Retinal pigment epithelial cell (primary cell): ENCODE results near the gene PDK2.

Experiments used
- DNase-seq: peaks from one replicate; pipeline ENCODE4 v3.0.0-alpha.2; 2010; ENCODE audit warnings: low read depth
- H3K4me3 ChIP-seq: 2 replicates; pipeline ENCODE4 v1.5.1; 2011; ENCODE audit warnings: mild to moderate bottlenecking, low read length, control low read depth, moderate library complexity
- TF ChIP-seq, protein P1 (sequence below): conservative IDR thresholded peaks from 2 replicates; pipeline ENCODE4 v1.5.1; 2011; ENCODE audit warnings: low read depth, low read length, control low read depth, inconsistent platforms

PDK2 gene

DNA sequence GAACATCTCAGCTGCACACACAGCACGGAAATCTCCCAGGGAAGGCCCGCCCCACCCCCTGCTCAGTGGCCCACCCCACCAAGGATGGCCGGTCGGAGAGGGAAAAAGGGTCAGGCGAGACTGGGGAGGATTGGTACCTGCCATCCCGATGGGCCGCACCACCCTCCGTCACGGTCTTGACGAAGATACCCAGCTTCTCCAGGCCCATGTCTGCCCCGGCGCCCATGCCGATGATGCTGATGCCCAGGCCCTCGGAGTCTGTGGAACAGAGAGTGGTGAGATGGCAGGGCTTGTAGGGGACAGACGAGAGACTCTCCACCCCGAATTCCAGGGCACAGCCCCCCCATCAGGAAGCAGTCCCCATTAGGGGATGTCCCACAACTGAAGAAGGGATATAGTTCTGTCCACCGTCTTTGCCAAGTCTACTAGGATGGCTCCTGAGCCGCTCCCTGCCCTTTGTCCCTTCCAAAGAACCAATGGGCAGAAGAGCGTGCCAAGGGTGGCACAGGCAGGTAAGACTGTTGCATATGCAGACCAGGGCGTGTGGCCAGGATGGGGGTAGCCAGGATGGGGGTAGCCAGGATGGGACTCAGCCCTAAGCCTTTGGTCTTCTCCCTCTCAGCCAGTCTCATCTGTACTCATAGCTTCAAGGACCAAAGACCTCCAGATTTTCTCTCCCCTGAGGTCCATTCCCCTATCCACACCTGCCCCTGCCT lies 48.5 kb downstream of the PDK2 start:
- no peak overlapping the region for H3K4me3 ChIP-seq
- DNase-seq, result no peak
- TF ChIP-seq, protein P1, sequence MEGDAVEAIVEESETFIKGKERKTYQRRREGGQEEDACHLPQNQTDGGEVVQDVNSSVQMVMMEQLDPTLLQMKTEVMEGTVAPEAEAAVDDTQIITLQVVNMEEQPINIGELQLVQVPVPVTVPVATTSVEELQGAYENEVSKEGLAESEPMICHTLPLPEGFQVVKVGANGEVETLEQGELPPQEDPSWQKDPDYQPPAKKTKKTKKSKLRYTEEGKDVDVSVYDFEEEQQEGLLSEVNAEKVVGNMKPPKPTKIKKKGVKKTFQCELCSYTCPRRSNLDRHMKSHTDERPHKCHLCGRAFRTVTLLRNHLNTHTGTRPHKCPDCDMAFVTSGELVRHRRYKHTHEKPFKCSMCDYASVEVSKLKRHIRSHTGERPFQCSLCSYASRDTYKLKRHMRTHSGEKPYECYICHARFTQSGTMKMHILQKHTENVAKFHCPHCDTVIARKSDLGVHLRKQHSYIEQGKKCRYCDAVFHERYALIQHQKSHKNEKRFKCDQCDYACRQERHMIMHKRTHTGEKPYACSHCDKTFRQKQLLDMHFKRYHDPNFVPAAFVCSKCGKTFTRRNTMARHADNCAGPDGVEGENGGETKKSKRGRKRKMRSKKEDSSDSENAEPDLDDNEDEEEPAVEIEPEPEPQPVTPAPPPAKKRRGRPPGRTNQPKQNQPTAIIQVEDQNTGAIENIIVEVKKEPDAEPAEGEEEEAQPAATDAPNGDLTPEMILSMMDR, result no peak

DNA sequence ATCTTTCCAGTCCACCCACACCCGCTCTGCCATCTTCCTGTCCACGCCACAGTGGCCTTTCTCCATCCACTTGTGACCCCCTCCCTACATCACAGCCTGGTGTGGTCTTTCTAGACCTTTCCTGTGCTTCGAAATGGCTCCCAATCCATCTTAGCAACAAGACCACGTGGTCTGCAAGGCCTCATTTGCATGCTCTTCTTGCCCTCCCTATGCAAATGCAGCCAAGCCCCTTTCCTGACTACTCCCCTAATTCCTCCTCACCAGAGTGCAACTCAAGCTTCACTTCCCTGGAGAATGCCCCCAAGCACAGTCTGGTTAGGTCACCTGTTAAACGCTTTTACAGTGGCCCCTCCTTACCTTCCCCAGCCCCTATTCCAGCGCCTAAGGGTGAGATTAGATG lies 49.2 kb downstream of the PDK2 start:
- TF ChIP-seq, protein P1, result no peak
- no peak overlapping the region for H3K4me3 ChIP-seq

DNA sequence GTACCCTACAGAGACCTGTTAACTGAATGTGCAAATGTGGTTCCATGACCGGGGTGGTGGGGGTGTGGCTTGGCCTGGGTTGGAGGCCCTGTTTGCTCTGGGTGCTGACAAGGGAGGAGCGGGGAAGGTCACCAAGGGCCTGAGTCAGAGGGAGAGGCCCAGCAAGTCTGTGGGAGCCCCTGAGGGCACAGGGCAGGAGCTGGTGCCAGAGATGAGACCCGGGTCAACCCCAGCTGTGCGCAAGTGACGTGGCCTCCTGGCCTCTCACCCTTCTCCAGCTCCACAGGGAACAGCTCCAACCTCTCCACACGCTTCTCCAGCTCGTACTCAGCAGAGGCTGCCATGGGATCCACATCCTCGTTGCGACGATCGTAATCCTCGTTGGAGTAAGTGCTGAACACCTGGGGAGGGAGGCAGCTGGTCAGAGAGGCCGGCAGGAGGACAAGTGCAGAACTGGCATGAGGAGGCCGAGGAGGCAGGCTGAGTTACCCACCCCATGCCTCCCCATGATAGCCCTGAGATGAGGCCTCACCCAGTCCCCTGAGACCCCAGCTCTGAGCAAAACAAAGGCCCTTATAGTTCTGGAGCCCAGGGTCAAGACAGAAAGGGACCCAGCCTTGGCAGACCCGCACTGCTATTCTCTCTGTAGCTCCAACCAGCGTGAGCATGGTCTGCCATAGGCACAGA lies 49.8 kb downstream of the PDK2 start:
- TF ChIP-seq, protein P1, result no peak
- no peak overlapping the region for H3K4me3 ChIP-seq
- DNase-seq, result no peak

More for the DNA sequence above, 49.2 kb downstream of the PDK2 start:
- no peak for DNase-seq

DNA sequence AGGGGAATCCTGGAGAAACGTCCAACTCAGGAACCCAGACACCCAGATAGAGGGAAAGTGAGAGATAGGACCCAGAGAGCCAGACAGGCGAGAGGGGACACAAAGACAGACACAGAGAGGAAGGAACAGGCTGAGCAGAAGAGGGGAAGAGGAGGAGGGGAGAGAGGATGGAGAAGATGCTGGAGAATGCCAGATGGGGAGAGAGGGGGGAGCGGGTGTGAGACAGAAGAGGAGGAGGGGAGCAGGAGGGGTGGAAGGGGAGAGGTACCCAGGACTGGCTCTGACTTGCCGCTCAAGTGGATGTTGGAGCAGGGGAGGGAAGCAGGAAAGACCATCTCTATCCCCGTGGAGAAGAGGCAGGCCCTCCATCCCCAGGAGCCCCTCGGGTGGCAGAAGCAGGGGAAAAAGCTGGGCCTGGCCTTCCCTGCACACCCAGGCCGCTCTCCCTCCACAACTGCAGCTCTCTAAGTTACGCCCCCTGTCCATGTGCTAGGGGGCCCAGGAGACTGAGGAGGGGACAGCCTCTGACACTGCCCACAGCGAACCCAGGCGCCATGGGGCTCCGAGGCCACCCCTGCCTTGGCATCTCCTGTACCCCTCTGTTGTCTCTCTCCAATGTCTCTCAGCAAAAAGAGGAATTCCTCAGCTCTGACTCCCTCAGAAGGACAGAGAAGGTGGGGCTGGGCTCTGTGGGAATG lies 50.5 kb downstream of the PDK2 start:
- TF ChIP-seq, protein P1, result no peak
- no peak overlapping the region for H3K4me3 ChIP-seq
- no peak for DNase-seq

DNA sequence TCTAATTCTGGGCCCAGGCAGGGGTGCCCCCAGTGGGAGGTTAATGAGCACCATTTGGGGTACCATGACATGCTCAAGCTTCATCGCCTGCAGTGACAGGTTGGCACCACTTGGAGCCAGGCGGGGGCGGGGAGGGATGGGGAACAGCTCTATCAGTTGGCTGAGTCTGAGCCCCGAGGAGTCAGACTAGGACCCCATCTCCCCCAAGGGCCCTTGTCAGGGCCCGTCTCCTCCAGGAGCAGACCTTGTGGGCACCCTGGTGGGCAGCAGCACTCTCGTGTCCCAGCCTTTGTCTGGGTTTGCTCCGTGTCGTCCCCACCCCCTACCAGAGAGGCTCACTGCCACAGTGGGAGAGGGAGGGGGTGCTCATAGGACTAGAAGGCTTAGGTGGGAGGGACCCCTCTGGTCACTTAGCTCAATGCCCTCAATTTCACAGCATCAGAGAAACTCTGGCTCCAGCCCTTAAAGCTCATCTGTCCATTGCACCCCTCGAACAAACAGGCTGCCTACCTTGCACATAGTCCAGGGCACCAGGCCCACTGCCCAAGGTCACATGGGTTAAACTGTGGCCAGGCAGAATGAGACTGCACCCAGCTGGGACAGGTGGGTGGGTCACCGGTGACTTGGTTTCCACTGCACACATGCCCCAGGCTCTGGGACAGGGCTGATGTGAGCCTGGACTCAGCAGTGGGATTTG lies 51.2 kb downstream of the PDK2 start:
- DNase-seq, result no peak
- H3K4me3 ChIP-seq, result no peak overlapping the region
- TF ChIP-seq, protein P1, result peak; percentile 7

DNA sequence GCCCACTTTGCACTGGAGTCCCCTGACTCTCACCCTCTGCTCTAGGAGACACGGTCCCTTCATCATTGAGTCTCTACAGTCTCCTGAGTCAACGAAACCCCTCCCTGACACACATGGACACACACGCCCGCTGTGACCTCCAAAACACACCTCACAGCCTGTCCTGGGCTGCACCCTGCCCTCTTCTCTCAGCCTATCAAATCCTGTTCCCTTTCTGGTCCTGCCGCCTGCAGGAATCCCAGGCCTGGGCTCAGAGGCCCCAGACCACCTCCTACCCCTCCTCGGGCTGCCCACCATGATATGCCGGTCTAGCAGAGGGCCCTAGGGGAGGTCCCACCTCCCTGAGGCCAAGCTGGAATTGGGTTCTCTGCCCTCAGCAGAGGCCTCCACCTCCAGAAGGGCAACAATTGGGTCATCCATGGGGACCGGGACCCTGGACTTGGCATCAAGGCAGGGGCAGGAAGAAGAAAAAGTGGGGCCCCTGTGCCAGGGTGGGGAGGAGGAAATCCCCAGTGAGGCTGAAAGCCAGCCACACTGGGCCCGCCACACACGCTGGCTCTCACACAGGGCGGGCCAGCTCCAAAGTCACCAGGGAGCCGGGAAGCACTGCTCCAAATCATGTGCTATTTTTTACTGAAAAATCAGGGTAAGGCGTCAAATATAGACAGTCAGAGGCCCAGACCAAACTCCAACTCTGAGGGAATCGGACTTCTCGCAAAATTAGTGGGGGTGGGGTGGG lies 51.9 kb downstream of the PDK2 start:
- no peak for DNase-seq
- TF ChIP-seq, protein P1, result no peak
- peak overlapping the region; percentile 77 for H3K4me3 ChIP-seq
